Endothelial cell of hepatic sinusoid (primary cell): ENCODE data around the gene CTSK.

Source experiments
- in situ Hi-C: cut with HindIII; loops from 2 replicates; pipeline ENCODE4 v1.10.0; 2017; ENCODE audit warnings: low sequenced_read_pairs

CTSK gene

DNA sequence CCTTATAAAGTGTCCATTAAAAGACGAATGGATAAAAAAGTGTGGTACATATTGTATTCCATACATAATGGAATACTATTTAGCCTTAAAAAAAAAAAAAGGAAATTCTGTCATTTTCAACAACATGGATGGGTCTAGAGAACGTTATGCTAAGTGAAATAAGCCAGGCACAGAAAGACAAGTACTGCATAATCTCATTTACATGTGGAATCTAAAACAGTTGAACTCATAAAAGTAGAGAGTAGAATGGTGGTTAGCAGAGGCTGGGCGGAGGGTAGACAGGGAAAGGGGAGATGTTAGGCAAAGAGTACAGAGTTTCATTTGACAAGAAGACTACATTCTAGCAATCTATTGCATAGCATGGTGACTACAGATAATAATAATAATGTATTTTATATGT, 45.0 kb downstream of the CTSK start:
- in situ Hi-C loops: no loop called here

GRCh38 chr1:150762552-150762951, 45.5 kb downstream of the CTSK start:
- in situ Hi-C loops: no loop called here

DNA sequence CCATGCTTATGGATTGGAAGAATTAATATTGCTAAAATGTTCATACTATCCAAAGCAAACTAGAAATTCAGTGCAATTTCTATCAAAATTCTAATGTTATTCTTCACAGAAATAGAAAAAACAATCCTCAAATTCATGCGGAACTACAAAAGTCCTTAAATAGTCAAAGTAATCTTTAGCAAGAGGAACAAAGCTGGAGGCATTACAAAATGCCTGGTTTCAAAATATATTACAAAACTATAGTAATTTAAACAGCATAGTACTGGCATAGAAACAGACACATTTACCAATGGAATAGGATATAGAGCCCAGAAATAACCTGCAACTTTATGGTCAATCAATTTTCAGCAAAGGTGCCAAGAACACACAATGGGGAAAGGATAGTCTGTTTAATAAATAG, 46.3 kb downstream of the CTSK start:
- in situ Hi-C loops: no loop called here

- in situ Hi-C loops: no loop called here
Observed at GRCh38 chr1:150760013-150760412, 48.0 kb downstream of the CTSK start.

- in situ Hi-C loops: no loop called here
Observed at GRCh38 chr1:150753416-150753815, 54.6 kb downstream of the CTSK start.

- in situ Hi-C loops: no loop called here
Observed at GRCh38 chr1:150751443-150751842, 56.6 kb downstream of the CTSK start.

- in situ Hi-C loops: no loop called here
Observed at GRCh38 chr1:150749720-150750311, 58.2 kb downstream of the CTSK start.

DNA sequence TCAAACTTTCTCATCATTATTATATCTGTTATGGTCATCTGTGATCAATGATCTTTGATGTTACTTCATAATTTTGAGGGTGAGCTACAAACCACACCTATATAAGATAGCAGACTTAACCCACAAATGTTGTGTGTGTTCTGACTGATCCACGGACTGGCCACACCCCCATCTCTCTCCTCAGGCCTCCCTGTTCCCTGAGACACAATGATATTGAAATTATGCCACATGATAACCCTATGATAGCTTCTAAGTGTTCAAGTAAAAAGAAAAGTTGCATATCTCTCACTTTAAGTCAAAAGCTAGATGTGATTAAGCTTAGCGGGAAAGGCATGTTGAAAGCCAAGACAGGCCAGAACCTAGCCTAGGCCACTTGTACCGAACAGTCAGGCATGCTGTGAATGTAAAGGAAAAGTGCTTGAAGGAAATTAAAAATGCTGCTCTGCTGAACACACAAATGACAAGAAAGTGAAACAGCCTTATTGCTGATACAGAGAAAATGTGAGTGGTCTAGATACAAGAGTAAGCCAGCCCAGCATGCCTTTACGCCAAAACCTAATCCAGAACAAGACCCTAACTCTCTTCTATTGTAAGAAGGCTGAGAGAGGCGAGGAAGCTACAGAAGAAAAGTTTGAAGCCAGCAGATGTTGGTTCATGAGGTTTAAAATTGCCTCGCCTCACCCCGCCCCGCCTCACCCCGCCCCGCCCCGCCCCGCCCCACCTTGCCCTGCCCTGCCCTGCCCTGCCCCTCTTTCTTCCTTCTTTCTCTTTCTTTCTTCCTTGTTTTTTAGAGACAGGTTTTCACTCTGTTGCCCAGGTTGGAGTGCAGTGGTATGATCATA, 59.0 kb downstream of the CTSK start:
- in situ Hi-C loops: no loop called here
